ENCODE results near the gene B4GALNT2.
"Not testable (repeated sequence)": the region's sequence is repeated elsewhere in the genome, so short reads cannot be mapped to it uniquely, and the experiment has no call there.

B4GALNT2 gene

DNA sequence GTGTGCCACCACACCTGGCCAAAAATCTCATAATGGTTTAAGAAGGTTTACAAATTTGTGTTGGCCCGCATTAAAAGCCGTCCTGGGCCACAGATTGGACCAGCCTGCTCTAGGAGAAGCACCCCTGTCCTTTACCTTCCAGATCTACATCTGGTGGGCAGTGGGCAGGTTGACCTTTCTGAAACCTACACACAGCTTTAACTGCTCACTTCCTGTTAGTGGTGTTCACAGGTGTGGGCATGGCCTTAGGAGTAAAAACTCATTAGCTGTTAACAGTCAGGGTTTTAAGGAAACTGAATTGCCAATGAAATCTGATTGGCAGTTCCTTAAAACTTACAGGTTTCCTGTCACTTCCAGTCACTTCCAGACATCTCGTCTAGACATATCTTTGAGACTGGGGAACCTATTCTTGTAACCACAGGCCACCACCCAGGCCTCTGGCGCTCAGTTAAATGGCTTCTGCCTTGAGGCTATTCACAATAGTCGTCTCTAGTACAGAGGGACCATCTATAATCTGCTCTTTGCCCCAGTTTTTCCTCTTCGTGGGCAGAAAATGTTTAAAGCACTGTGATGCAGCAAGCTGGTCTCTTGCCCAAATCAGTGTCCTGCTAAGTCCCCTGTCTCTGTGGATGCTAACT, 48.5 kb downstream of the B4GALNT2 start:
- DNase-seq (ENCODE audit: low read depth in 2 of 2) = no peak

DNA sequence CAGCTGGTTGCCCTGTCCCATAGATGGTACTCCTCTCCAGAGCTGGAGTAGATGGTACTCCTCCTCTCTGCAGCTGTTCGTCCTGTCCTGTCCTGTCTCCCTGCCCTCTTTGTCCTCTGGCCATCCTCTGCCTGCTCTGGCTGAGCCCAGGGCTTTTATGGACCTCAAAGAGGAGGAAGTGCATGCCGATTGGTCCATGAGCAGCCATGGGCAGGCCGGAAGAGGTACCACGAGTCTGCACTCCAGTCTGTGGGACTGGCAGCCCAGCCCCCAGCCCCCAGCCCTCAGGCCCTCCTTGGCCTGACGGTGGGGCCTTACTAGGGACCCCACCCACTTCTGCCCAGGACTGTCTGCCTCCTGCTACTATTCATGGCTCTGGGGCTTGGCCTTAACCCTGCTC, 50.8 kb downstream of the B4GALNT2 start:
- DNase-seq (ENCODE audit: low read depth in 2 of 2) = no peak

DNA sequence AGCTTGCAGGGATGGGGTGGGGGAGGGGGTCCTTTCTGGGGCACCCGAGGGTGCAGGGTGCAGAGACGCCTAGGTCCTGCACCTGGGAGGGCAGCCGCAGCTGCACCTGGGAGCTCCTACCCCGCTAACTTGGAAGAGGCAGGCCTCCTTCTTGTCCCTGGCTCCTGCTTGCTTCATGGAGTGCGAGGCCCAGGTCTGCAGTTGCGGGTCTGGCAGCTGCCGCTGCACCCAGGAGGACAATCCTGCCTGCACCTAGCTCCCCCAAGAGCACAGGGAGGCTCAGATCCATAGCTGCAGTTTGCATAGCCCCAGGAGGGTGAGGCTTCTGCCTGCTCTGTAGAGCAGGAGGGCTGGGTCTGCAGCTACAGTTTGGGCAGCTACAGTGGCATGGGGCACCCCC, 51.2 kb downstream of the B4GALNT2 start:
- DNase-seq (ENCODE audit: low read depth in 2 of 2) = no peak

DNA sequence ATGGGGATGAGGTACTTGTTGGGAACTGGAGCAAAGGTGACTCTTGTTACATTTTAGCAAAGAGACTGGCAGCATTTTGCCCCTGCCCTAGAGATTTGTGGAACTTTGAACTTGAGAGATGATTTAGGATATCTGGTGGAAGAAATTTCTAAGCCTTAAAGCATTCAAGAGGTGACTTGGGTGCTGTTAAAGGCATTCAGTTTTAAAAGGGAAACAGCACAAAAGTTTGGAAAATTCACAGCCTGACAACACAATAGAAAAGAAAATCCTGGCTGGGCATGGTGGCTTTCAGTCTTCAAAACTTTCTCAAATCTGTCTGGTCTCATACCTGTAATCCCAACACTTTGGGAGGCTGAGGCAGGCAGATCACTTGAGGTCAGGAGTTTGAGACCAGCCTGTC, 52.0 kb downstream of the B4GALNT2 start:
- not testable (repeated sequence) for DNase-seq (ENCODE audit: low read depth in 2 of 2)

DNA sequence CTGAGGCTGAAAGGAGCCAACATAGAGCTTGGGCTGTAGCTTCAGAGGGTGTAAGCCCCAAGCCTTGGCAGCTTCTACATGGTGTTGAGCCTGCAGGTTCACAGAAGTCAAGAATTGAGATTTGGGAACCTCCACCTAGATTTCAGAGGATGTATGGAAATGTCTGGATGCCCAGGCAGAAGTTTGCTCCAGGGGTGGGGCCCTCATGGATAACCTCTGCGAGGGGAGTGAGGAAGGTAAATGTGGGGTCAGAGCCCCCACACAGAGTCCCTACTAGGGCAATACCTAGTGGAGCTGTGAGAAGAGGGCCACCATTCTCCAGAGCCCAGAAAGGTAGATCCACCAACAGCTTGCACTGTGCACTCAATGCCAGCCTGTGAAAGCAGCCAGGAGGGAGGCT, 52.8 kb downstream of the B4GALNT2 start:
- not testable (repeated sequence) for DNase-seq (ENCODE audit: low read depth in 2 of 2)

DNA sequence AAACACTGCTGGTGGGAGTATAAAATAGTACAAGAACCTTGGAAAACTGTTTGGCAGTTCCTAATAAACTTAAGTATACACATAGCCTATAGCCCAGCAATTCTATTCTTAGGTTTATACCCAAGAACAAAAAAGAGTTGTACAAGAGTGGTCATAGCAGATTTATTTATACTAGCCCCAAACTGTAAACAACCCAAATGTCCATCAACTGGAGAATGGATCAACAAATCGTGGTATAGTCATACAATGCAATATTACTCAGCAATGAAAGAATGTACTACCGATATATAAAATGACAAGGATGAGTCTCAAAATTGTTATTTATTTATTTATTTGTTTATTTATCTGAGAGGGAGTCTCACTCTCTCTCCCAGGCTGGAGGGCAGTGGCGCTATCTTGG, 54.7 kb downstream of the B4GALNT2 start:
- no peak for DNase-seq (ENCODE audit: low read depth in 2 of 2)

DNA sequence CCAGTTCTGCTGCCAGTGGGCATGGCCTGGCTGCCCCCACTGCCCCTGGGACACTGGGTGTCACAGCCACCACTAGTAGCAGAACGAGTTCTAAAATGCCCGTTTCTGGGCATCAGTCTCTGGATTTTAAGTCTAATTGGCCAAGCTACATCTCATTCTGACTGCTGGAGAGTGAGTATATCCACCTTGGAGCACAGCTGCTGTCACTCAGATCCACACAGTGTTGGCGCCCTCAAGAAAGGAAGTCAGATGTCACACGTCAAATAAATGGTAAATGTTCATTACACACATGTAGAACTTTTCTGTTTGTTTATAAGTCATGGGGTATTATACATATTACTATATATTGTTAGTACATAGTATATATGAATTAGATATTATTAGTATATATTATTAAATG, 58.4 kb downstream of the B4GALNT2 start:
- DNase-seq (ENCODE audit: low read depth in 2 of 2) = no peak

DNA sequence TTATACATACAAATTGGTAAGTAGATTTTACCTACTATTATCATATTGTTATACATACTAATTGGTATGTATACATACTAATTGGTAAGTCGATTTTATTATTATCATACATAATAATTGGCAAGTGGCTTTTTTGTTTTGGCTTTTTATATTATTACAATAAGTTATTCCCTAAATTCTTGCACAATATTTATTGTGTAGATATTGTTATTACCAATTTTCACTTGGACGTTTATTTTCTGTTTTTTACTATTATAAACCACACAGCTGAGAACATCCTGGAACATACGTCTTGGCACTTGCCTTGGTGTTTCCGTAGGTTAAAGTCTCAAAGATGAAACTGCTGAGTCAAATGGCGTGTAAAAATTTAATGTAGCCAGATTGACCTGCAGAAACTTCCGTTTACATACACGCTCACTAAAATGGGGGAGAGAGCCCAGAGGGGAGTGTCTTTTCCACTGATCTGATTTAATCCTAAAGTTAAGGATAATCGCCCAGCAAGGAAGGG, 58.9 kb downstream of the B4GALNT2 start:
- no peak for DNase-seq (ENCODE audit: low read depth in 2 of 2)

DNA sequence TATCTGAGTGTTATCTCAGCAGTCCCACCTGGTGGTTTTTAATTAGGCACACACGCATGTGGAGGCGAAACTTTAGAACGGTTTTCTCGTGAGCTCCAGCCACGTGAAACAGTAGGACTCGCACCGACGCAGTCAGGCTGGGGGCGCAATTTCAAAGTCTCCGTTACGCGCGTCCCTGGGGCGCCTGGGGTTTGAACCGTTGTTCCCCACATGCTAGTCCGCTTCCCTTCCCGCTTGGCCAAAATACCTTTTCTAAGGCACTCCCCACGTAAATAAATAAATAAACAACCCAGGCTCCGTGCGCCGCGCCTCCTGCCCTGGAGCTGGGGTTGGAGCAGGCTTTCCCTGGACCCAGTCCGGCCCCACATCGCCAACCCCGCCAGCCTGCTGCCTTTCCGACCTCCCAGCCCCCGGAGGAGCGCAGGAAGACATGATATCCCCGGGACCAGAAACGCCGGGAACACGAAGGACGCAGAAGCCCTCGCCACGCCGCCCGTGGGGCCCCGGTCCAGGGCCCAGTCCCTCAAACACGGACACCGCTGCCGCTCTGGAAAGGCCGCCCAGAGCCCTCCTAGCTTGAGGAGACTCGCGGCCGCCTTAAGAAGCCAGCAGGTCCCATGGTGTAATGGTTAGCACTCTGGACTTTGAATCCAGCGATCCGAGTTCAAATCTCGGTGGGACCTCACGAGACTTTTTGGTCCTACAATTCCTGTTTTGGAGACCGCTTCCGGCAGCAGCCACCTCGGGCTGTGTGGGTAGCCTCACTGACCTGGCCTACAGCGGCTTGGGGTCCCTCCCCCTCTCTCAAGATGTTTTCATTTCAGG, 59.6 kb downstream of the B4GALNT2 start:
- peak; percentile 70 to 88 for DNase-seq (ENCODE audit: low read depth in 2 of 2)

DNA sequence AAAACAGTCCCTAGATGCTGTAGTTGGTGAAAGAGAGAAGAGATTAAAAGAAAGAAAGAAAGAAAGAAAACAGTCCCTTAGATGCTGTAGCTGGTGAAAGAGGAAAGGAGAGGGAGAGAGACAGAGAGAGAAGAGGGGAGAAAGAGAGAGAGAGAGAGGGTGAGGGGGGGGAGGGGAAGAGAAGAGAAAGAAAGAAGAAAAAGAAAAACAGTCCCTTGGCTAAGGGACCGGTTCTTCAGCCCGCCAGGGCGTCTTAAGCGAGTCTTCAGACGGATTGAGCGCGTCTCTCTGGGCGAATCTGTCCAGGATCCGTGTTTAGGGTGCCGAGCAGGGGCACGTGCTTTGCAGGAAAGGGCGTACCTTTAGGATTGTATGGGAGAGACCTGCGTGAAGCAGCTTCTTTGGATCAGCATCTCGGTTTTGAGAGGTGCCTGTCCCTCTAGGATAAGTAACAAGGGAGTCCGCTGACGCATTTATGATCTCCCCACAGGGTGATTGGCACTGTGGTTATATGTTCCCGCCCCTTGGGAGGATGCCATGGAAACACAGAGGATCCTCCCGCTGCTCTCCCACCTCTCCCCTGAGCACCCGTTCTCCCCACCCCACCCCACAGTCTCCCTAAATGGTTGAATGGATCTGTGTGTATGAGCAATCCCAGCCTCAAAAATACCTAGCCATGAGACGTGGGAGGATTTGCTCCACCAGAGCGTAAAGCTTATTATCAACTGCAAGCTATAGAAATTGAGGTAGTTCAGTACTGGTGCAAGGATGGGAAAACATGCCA, 61.1 kb downstream of the B4GALNT2 start:
- DNase-seq (ENCODE audit: low read depth in 2 of 2) = no peak

DNA sequence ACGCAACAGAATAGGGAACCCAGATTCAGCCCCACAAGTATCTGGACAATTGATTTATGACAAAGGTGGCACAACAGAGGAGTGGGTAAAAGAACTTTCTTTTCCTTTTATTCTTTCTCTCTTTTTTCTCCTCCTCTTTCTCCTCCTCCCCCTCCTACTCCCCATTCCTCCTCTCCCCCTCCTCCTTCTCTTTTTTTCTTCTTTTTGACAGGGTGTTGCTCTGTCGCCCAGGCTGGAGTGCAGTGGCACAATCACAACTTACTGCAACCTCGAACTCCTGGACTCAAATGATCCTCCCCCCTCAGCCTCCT, 61.7 kb downstream of the B4GALNT2 start:
- DNase-seq (ENCODE audit: low read depth in 2 of 2) = no peak

DNA sequence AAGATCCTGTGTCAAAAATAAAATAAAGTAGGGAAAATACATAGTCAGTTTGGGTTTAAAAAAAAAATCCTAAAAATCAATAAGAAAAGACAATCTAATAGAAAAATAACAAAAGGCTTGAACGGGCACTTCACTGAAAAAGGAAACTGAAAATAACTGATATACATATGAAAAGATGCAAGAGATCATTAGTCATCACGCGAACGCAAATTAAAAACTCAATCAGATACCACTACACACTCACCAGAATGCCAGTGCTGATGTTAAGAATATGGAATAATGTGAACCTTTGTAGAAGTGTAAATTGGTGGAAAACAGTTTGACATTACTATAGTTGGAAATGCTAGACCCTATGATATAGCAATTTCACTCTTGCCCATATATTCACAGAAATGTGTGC, 63.2 kb downstream of the B4GALNT2 start:
- DNase-seq (ENCODE audit: low read depth in 2 of 2) = no peak

DNA sequence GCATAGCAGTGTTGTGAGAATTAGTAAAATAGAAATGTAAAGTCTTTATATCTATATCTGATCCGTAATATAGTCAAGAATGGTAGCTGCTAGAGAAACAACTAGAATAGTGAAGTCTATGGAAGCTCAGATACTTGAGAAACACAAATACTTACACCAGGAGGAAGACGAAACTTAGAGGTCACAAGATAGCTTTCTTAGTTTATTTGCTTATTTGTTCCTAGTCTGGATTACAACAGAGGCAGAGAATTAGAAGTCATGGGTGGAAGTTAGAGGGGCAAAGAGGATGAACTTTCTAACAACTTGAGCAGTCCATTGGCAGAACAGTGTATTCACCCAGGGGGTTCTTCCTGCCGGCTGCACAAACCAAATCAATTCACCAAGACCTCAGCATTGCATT, 64.0 kb downstream of the B4GALNT2 start:
- no peak for DNase-seq (ENCODE audit: low read depth in 2 of 2)

DNA sequence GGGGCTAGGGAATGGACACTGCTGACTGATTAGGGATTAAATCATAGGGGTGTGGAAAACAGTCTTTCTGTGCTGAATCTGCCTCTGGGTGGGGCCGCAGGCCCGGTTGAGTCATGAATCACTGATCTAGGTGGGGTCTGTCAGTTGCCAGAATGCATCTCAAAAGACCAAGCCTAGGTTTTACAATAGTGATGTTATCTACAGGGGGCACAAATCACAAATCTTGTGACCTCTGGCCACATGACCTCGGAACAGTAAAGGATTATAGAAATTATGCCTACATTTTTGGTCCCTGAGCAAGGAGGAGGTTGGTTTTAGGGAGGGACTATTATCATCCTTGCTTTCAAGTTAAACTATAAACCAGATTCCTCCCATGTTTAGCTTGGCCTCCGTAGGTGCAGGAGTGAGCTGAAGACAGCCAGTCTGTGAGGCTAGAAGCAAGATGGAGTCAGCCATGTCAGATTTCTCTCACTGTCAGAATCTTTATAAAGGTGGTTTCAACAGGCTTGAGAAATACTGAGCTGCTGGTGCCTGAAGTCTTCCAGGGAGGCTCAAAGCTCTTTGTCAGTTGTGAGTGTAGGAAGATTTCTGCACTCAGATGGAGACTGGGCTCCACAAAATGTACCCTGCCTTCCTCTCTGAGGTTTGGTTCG, 64.9 kb downstream of the B4GALNT2 start:
- DNase-seq (ENCODE audit: low read depth in 2 of 2) = no peak

DNA sequence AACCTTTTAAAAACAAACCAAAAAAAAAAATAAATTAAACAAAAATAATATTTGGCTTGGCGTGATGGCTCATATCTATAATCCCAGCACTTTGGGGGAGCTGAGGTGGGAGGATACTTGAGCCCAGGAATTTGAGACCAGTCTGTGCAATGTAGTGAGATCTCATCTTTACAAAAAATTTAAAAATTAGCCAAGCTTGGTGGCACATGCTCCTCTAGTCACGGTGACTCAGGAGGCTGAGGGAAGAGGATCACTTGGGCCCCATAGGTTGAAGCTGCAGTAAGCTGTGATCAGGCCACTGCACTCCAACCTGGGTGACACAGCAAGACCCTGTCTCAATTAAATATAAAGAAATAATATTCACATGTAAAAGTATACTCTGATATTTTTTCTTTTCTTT, 65.6 kb downstream of the B4GALNT2 start:
- DNase-seq (ENCODE audit: low read depth in 2 of 2) = no peak

DNA sequence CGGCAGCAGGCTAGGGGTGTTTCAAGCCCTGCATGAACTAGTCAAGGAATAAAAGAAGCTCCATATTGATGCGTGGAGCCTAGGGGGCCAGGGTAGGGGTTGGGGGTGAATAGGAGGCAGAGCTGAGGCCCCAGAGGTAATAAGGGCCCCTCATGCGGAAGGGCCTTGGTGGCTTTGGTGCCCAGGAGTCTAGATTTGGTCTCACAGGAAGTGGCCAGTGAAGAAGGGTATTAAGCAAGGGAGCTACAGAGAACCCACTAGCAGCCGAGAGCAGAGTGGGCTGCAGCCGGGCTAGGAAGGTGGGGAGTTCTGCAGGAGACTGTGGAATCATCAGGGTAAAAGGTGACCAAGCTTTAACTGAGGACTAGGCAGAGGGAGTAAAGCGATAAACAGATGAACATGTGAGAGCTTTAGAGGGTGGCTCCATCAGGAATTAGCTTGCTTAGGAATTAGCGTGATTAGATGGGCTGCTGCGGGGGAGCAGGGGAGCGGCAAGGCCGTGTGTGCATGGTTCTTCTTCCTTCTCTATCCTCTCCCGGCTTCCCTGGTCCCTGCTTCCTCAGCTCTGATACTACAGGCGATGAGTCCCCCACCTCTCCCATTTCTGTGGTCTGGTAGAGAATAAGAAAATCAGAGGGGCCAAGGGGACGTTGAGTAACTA, 68.0 kb downstream of the B4GALNT2 start:
- no peak for DNase-seq (ENCODE audit: low read depth in 2 of 2)

DNA sequence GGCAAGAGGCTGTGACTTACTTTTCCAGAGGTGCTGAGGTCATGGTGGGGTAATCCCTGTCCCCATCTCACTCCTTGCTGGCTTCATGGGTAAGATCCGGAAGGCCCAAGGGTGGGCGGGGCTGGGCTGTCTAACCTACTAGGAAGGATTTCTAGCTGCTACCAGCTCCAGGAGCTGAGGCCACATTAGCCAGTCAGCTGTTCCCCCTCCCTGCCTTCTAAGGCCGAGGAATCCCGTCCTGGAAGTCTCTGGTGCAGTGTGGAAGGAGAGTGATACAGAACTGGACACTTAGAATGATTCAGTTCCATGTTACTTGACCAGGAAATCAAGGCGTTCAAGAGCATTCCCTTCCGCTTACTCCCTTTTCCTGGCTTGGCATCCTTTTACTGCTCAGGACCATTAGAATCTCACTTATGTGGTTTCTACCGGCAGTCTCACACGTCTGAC, 68.9 kb downstream of the B4GALNT2 start:
- DNase-seq (ENCODE audit: low read depth in 2 of 2) = no peak

DNA sequence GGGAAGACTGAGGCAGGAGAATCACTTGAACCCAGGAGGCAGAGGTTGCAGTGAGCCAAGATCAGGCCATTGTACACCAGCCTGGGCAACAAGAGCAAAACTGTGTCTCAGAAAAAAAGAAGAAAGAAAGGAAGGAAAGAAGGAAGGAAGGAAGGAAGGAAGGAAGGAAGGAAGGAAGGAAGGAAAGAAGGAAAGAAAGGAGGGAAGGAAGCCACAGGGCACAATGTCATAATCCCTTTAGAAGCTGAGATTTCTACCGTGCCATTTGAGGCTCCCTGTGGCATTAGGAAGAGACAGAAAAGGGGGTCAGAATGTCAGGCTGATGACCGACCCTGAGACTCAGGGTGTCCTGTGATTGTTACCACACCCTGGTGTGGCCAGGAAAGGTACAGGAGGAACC, 71.2 kb downstream of the B4GALNT2 start:
- DNase-seq (ENCODE audit: low read depth in 2 of 2) = no peak

DNA sequence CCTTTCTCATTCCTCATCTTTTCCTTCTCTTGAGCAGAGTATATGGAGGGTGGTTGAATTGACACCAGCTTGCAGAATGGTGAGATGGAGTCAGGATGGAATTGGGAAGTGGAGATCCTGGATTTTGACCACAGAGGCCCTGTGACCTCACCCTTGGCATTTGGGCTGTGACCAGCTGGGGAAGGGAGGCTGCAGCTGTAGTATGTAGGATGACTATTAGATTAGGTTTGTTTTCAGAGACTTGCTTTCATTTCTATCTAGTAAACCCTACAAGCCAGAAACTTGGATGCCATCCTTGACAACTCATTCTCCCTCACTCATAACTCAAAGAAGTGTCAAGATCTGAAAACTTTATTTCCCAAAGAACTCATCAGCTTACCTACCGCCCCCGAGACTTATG, 71.9 kb downstream of the B4GALNT2 start:
- DNase-seq (ENCODE audit: low read depth in 2 of 2) = no peak

DNA sequence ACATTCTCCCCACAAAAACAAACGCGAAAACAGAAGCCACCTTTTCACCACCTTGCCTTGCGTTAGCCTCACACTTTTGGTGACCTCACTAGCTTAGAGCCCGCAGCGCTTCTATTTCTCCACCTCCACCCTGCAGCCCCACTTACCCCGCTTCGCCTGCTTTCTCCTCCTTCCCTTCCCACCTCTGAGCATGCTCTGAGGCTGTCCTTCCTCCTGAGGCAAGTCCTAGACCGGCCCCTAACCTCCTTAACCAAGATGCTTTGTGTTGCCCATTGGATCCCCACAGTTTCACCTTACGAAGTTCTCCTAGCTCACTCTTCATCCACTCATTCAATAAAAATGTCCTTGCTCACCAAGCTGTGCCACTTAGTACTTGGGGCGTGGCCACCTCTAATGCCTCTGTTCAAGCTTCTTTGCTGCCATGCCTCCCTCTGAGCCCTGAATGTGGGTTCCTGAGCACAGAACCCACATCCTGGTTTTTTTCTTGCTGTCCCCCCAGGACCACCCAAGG, 76.5 kb downstream of the B4GALNT2 start:
- DNase-seq (ENCODE audit: low read depth in 2 of 2) = no peak

All from stimulated activated CD8-positive, alpha-beta memory T cell treated with anti-CD3 and anti-CD28 coated beads, Interleukin-7, amount 100 ng/mL, for 4 hours (primary cell).